Hepatocyte (in vitro differentiated cells): ENCODE measurements around the gene RASA1.

Experiments used
- EZH2 ChIP-seq: fragments of 200-600 bp; sonication (generic); IDR thresholded peaks from 2 replicates; pipeline ENCODE4 v1.6.1; 2016; ENCODE audit warnings: antibody characterized with exemption, mild to moderate bottlenecking, borderline replicate concordance
- TF ChIP-seq, protein P1 (sequence below): fragments of 200-600 bp; sonication (generic); IDR thresholded peaks from 2 replicates; pipeline ENCODE4 v1.5.1; 2016; ENCODE audit warnings: antibody characterized with exemption, mild to moderate bottlenecking; ENCODE audit not compliant: poor library complexity

GRCh38 chr5:87367243-87367642 lies 99.6 kb downstream of the RASA1 start:
- no peak for TF ChIP-seq EZH2
- TF ChIP-seq, protein P1, sequence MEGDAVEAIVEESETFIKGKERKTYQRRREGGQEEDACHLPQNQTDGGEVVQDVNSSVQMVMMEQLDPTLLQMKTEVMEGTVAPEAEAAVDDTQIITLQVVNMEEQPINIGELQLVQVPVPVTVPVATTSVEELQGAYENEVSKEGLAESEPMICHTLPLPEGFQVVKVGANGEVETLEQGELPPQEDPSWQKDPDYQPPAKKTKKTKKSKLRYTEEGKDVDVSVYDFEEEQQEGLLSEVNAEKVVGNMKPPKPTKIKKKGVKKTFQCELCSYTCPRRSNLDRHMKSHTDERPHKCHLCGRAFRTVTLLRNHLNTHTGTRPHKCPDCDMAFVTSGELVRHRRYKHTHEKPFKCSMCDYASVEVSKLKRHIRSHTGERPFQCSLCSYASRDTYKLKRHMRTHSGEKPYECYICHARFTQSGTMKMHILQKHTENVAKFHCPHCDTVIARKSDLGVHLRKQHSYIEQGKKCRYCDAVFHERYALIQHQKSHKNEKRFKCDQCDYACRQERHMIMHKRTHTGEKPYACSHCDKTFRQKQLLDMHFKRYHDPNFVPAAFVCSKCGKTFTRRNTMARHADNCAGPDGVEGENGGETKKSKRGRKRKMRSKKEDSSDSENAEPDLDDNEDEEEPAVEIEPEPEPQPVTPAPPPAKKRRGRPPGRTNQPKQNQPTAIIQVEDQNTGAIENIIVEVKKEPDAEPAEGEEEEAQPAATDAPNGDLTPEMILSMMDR: no peak
